ENCODE measurements around the gene PCDHGA1.

- TF ChIP-seq CTCF (IDR thresholded peaks at IDR 0.05; ENCODE audit: low read depth, low read length) (no peak), EZH2phosphoT487 (IDR thresholded peaks at IDR 0.05; ENCODE audit: low read depth) (no peak)
Measured at GRCh38 chr5:141515946-141516671, 185.8 kb downstream of the PCDHGA1 start.
